GM21717 (cell line): Measurements from ENCODE around the gene NPHP4.
"Not testable (repeated sequence)": the region's sequence is repeated elsewhere in the genome, so short reads cannot be mapped to it uniquely, and the experiment has no call there.

Source experiments
- ATAC-seq: cut with Tn5 transposase; IDR thresholded peaks from one replicate; pipeline ENCODE4 v1.9.1; 2021; ENCODE audit warnings: mild to moderate bottlenecking, moderate library complexity; ENCODE audit not compliant: unreplicated experiment

NPHP4 gene

DNA sequence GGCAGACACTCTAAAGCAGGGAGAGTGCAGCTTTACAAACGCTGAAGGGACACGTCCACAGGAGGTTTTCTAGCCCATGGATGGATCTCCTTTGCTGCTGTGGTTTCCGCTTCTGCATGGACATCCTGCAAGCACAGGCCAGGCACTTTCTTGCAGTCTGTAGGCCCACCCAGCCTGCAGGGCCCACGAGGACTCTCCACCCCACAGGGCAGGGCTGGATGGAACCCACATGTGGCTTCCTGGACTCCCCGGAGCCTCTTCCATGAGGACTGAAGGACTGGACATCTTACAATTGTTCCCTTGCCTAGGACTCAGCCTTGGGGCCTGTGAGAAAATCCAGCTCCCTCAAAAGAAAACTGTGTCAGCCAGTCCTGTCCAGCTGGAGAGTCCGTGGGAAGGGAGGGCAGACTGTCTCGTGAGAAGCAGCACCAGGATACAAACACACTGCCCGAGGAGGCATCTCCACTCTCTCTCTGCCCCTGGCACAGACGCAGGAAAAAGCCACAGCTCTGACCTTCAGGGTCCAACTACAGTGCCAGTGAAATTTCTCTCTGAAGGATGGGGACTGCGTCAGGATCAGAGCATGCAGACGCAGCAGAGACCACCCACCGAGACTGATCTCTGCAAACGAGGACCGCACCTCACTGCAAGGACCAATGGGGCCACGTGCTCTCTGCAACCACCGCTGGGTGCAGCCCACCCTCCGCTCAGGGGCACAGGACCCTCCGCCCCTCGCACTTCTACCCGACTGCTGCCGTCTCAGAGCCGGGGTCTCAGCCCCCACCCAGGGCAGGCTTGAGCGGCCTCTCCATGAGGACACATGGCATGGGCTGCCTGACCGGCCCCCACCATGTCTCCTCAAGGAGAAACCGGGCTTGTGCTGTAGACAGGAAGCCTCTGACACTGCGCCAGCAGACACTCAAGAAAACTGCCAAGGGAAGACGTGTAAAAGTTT, 130.1 kb downstream of the NPHP4 start:
- no peak for ATAC-seq

DNA sequence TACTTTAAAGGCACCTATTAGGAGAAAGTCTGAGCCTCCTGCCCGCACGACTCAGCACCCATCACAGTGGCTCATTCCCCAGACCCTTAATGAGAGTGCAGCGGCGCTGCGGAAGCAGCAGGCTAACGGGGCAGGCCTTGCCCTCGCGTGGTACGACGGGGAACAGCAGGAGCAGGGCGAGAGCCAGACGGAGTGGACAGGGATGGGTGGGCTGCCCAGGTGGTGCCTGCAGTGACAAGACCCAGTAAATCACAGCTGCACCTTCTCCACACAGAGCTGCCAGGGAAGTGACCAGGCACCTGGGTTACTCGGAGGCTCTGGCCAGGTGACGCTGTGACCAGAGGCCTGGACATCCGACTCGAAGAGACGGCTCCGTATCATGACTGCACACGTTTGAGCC, 131.9 kb downstream of the NPHP4 start:
- ATAC-seq: no peak

GRCh38 chr1:5859766-5860165, 132.5 kb downstream of the NPHP4 start:
- ATAC-seq: no peak

DNA sequence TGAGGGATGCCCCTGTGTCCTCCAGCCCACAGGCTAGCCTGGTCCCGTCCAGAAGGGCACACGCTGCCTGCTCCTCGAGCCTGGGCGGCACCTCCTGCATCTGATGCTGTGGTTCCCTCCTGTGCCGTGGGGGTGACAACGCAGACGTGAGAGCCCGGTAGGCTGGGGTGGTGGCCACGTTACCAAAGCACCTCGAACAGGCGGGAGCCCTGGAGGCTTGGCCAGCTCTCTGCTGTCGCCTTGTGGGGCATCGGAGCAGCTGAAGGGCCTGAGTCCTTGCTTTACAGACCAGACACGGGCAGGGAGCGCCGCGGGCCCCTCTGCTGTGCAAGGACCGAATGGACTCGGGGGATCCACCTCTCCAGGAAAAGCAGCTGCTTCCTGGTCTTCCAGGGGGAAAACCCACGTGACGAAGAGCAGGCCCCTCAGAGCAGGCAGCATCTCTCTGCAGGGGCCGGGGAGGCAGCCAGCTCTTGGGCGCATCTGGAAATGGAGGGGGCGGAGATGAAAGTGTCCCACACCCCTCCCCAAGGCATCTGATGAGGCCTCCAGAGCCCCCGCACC, 133.3 kb downstream of the NPHP4 start:
- ATAC-seq: no peak

DNA sequence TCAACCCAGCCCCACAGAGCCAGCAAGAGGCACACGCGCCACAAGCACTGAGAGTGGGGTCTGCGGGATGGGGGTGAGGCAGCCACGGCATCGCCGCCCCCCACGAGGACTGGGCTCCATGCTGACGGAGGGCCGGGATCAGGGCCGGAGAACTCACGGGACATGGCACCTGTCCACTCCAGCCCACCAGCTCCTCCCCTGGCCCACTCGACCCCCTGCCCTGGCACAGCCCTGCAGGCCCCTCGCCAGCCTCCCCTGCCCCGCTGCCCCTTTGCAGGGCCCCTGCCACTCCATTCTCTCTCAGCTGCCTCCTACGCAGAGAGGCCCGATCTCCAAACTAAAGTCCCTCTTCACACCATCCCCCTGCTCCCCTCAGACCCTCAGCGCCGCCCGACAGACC, 134.0 kb downstream of the NPHP4 start:
- ATAC-seq: no peak

DNA sequence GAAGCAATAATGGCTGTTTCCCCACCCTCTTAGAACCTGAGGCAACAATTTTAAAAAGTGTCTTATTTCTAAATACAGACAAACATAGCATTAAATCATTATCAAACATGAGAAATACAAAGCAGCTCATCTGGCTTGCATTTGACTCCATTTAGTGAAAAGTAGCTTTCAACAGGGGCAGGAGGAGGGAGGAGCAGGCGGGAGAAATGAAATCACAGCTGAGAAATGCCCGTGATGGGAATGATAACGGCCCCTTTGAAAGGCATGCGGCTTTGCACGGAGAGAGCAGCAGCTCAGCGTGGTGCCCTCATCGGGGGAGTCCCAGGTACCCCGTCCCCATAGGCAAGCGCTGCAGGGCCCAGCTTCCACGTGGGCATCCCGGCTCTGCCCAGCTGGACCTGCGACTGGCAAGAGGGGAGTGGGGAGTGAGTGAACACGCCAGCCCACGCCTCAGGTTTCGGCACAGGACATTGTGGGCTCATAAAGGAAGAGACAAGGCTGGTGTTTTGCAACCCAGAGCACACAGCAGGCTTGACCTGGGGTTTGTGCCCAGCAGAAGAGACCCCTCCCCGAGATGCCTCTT, 134.6 kb downstream of the NPHP4 start:
- no peak for ATAC-seq

- ATAC-seq: no peak
Measured at GRCh38 chr1:5857011-5857410, 135.2 kb downstream of the NPHP4 start.

DNA sequence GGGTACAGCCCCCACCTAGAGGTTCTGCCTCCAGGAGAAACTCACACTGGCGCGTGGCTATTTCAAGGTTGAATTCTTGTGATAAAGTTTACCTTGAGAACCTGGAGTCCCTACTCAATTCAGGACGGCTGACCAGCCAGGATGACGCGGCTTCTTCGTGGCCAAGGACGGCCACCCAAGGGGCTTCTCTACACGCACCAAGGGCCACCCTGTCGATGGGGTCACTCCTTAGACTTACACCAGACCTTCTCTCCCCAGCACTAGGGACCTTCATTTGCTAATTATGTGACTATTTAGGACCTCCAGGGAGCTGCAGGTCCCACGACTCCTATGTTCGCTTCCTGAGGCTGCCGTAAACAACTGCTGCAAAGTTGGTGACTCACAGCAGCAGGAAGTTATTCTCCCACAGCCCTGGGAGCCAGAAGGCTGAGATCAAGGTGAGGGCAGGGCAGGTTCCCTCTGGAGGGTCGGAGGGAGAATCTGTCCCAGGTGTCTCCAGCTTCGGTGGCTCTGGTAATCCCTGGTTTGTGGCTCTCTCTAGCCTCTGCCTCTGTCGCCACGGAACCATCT, 135.9 kb downstream of the NPHP4 start:
- no peak for ATAC-seq

- ATAC-seq: no peak
Measured at GRCh38 chr1:5855196-5855897, 136.9 kb downstream of the NPHP4 start.

DNA sequence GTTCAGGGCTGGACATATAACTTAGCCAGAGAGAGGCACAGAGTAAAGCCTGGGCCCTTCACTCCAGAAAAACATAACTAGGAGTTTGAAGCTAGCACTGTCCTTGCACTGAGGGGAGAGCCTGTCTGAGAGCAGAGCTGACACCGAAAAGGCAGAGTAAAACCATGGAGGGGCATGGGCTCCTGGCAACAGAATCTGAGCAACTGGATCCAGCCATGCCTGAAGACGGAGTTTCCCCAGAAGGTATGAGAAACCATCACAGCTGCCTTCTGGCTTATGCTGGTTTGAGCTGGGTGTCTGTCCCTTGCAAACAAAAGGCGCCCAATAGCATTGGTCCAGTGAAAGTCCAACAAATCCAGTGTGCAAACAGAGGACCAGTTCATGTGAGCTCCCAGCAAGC, 137.5 kb downstream of the NPHP4 start:
- no peak for ATAC-seq

DNA sequence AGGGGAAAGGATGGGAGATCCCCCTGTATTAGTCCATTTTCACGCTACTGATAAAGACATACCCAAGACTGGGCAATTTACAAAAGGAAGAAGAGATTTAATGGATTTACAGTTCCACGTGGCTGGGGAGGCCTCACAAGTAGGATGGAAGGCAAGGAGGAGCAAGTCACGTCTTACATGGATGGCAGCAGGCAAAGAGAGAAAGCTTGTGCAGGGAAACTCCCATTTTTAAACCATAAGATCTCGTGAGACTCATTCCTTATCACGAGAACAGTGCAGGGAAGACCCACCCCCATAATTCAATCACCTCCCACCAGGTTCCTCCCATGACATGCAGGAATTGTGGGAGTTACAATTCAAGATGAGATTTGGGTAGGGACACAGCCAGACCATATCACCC, 138.4 kb downstream of the NPHP4 start:
- ATAC-seq: not testable (repeated sequence)

DNA sequence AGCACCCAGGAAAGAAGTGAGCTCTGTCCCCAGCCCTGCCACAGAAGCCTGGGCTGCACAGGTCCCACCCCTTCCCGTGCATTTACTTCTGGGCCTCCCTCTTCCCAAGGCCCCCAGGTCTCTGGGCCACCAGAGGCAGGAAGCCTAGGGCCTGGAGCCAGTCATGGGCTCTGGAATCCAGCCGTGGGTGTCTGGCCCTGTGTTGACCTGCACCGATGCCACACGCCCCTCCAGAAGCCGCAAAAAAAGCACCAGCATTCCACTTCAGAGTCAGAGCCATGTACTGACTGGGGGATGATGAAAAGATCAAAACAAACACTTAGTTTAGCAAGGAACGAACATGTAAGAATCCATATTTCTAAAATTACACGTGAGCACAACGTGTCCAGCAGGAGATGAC, 141.7 kb downstream of the NPHP4 start:
- ATAC-seq: no peak

DNA sequence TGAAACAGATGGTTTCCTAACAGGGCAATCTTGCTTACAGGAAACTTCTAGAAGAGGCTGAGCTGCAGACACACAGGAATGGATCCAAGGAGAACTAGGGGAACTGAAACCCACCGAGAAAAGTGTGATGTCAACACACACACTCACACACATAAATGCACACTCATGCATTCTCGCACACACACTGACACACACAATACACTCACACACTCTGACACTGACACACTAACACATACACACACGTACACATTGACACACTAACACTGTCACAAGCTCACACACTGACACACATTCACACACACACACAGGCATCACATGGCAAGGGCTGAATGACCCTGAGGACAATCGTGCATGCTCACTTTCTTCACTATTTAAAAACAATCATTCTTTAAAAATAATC, 142.7 kb downstream of the NPHP4 start:
- no peak for ATAC-seq

DNA sequence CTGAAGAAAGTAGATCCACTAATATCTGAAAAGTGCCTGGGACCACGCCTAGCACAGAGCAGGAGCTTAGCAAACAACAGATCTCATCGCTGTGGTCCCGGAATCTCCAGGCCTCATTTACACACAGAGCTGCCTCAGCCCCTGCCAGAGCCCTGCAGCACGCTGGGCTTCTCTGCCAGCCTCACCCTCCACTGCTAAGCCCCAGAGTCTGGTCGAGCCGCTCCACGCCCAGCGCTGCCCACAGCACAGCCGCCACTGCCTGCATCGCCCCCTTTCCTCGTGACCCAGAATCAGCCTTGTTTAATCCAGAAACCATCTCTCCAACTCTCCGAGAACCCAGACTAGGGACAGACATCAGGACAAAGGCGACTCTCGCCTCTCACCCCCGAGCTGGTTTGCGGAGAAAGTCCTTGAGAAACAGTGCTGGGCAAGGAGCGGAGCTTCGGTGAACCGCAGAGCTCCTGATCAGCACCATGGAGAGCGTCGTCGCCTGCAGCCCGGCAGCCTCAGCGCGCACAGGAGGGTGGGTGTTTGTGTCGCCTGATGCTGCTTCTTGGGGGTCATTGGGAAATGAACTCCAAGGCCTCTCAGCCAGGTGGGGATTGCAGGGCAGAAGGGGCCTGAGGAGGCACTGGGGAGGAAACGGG, 145.1 kb downstream of the NPHP4 start:
- no peak for ATAC-seq

DNA sequence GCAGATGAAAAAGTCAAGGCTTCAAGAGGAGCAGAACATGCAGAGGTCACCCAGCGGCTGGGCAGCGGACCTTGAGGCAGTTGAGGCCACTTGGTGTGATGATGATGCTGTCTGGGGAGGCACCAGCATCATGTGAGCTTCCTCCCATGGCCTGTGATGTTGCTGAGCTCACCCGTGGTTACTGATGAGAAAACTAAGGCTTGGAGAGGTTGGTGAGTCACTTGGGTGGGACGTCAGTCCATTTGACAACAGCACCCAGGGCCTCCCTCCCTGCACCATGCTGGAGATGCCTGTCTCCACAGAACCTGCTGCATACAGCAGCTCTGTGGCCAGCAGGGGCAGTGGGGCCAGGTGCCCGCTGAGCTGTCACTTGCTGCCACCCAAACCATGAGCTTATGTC, 146.8 kb downstream of the NPHP4 start:
- ATAC-seq: no peak

GRCh38 chr1:5844442-5844841, 147.8 kb downstream of the NPHP4 start:
- no peak for ATAC-seq

GRCh38 chr1:5843521-5844096, 148.6 kb downstream of the NPHP4 start:
- no peak for ATAC-seq

DNA sequence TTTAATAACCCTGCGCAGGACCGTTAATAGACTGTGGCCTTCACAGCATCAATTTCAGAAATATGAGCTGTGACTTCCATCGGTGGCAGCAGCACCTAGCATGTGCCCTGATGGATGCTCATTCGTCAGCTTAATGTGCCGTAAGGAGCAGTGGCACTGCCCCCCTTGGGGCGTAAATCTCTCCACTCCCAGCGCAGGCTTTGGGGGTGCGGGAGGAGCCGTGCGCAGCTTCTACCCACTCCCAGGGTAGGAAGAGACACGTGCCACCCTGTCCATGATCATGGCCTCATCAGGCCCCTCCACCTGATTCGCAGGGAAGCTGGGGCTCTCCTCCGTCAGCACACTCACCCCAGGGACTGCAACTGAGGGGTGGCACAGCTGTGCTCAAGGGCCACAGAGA, 149.5 kb downstream of the NPHP4 start:
- no peak for ATAC-seq

DNA sequence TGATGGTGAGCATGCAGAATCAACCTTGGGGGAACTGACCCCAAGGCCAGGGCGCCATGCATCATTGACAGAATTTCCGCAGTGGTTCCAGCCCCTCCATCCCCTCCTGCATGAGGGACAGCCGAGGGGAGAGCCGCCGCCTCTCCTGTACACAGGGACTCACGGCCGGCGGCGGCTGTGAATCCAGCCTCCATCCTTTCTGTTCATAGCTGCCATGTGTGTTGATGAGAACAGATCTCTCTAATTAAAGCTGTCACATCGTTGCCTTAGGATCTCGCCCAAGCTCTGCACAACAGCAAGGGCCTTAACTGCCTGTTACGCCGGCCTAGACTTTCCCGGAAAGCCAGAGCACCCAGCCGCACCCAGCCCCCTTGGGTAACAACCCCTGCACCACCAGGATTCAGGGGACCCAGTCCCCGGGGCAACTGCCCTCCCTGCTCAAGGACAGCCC, 151.6 kb downstream of the NPHP4 start:
- no peak for ATAC-seq

DNA sequence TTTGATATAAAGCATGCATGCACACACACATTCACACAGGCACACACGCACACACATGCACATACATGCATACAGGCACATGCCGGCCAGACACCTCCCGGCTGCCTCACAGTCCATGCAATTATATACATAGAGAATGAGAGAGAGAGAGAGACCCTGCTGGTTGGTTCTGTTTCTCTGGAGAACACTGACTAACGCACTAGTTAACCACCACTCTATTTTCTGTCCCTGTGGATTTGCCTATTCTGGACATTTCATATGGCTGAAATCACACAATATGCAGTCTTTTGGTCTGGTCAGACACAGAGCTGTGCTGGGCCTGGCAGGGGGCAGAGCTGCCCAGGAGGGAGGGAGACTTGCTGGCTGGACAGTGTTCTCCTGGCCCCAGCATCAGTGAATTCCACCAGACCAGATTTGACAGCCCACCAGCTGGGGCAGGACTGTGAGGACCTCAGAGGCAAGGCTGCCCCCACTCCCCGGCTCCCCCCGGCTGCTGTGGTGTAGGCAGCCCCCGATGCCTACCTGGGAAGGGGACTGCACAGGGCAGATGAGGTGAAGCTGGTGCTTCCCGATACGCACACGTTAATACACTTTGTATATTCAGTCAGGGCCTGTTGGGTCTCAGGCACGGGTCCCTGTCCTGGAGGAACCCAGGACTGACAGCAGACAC, 152.2 kb downstream of the NPHP4 start:
- no peak for ATAC-seq
